Measurements from ENCODE around the gene CARD14. TPM values are rescaled to one million over a fixed set of nuclear protein-coding genes. Genes with fewer than 3 reads are reported as not detected.

The CARD14 gene
- total RNA-seq, 1 experiment from 2014 or later, result 2.3 TPM

DNA sequence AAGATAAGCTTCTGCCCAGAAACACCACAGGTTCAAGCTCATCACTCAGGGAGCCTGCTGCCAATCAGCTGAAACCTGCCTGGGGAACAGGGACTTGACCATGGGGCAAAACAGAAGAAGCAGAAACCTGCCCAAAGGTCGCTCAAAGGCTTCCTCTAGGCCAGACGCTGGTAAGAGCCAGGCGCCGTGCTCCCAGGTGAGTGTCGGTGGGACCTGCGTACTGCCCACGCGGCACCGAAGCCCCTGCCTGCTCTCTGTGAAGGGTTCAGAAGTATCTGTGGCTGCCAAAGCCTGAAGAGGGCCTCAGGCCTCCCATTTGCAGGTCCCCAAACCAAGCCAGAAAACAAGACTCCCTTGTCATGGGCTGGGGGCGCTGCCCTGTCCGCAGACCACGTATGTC lies 39.9 kb downstream of the CARD14 start:
- H3K9me2 ChIP-seq (replicated peaks; ENCODE audit: low read length), result no peaks in the 10 kb centered on the region
- no peaks in the 10 kb centered on the region for H3K79me2 ChIP-seq (ENCODE audit: low read length)
- H3K36me3 ChIP-seq (ENCODE audit: low read depth, low read length), result peaks cover 11% of the 10 kb centered on the region; the same call in 1 of the 2 replicates
- intact Hi-C loops (cut with micrococcal nuclease), result no loop called here
- no peaks in the 10 kb centered on the region for H3K27me3 ChIP-seq (ENCODE audit: low read length)
- DNase-seq, result no peak
- ChIA-PET CTCF (no interaction called here), POLR2A (ENCODE audit: unreplicated experiment) (interaction anchor here (0.7 kb wide), 1 partner anchor 8 kb away, joined by 34 read pairs; no protein-coding TSS in a partner anchor)
- no peak overlapping the region for H2AFZ ChIP-seq (ENCODE audit: low read length)
- BruUV-seq (replicated peaks), result no TSS peak
- no peak overlapping the region for H3K4me2 ChIP-seq (ENCODE audit: low read length)
- no peaks in the 10 kb centered on the region for H4K20me1 ChIP-seq (ENCODE audit: low read length)
- H3K4me3 ChIP-seq (ENCODE audit: low read length), result no peak overlapping the region
- no peak for ATAC-seq
- H3K9me3 ChIP-seq (ENCODE audit: low read length), result no peaks in the 10 kb centered on the region
- TF ChIP-seq EZH2phosphoT487 (IDR thresholded peaks at IDR 0.05; ENCODE audit: borderline replicate concordance, low read length), result no peak
- TF ChIP-seq EZH2 (IDR thresholded peaks at IDR 0.05; ENCODE audit: low read length, unreplicated experiment), result no peak
- TF ChIP-seq CTCF (conservative IDR thresholded peaks at IDR 0.05; ENCODE audit: low read depth, low read length), result no peak
- H3K4me1 ChIP-seq (ENCODE audit: insufficient read depth, low read length), result no peaks in the 10 kb centered on the region
- H3K9ac ChIP-seq (ENCODE audit: low read length), result no peak overlapping the region
- no peaks in the 10 kb centered on the region for H3F3A ChIP-seq (ENCODE audit: low read length, unreplicated experiment)
- no peak overlapping the region for H3K27ac ChIP-seq (ENCODE audit: low read length)

DNA sequence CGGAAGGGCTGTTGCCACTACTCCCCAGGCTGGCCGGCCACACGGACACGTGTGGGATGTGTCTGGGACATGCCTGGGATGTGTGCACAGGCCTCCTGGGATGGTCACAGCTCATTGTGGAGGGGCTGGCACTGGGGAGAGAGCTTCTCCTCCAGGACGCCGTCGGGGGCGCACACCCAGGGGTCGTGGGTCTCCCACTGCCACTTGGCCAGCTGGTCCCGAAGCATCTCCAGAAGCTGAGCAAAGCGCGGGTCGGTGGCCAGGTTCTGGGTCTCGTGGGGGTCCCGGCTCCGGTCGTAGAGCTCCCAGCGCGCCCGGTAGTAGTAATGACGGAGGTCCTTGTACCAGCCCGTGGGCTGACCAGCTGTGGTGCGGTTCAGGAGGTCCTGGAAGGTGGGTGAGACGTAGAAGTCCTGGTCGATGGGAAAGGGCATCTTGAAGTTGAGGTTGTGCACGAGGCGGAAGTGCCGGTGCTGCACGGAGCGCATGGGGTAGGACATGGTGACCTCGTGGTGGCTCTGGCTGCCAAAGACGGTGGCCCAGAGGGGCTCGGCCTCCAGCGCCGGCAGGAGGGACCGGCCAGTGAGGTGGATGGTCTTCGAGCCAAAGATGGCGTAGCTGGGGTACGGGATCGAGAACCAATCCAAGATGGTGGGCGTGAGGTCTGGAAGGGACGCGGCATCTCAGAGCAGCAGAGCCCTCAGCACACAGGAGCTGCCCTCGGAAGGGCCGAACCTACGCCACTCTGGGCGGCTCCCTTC lies 40.7 kb downstream of the CARD14 start:
- intact Hi-C loops (cut with micrococcal nuclease), result no loop called here
- ATAC-seq, result no peak
- Histone ChIP-seq H3K9me3 (ENCODE audit: low read length) (no peaks in the 10 kb centered on the region), H2AFZ (ENCODE audit: low read length) (no peak overlapping the region), H3K4me3 (ENCODE audit: low read length) (no peak overlapping the region), H3K9ac (ENCODE audit: low read length) (no peak overlapping the region), H3K4me1 (ENCODE audit: insufficient read depth, low read length) (no peaks in the 10 kb centered on the region), H3K36me3 (ENCODE audit: low read depth, low read length) (peaks cover 11% of the 10 kb centered on the region; the same call in 1 of the 2 replicates), H3K27me3 (ENCODE audit: low read length) (no peaks in the 10 kb centered on the region), H3K9me2 (replicated peaks; ENCODE audit: low read length) (no peaks in the 10 kb centered on the region), H3K4me2 (ENCODE audit: low read length) (no peak overlapping the region), H4K20me1 (ENCODE audit: low read length) (no peaks in the 10 kb centered on the region), H3F3A (ENCODE audit: low read length, unreplicated experiment) (no peaks in the 10 kb centered on the region), H3K27ac (ENCODE audit: low read length) (no peak overlapping the region), H3K79me2 (ENCODE audit: low read length) (no peaks in the 10 kb centered on the region)
- ChIA-PET CTCF (no interaction called here), POLR2A (ENCODE audit: unreplicated experiment) (interaction anchor here (0.5 kb wide), 1 partner anchor 119 kb away, joined by 3 read pairs; no protein-coding TSS in a partner anchor)
- TF ChIP-seq CTCF (conservative IDR thresholded peaks at IDR 0.05; ENCODE audit: low read depth, low read length) (no peak), EZH2phosphoT487 (IDR thresholded peaks at IDR 0.05; ENCODE audit: borderline replicate concordance, low read length) (no peak), EZH2 (IDR thresholded peaks at IDR 0.05; ENCODE audit: low read length, unreplicated experiment) (no peak)
- DNase-seq, result no peak
- no TSS peak for BruUV-seq (replicated peaks)

DNA sequence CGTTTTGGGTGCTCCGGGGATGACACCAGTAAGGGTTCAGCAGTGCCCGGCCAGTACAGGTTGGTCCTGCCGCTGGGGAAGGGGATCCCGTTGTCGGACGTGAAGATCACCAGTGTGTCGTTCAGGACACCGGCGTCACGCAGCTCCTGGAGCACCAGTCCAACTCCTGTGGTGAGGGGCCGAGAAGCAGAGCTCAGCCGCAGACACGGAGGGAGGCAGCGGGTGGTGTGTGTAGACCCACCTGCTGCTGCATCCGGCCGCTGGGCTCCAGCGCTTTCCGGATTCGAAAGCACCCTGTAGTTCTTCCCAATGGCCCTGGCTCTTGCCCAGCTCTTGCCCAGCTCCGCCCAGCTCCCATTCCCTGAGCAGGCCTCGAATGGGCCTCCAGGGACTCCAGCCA lies 42.3 kb downstream of the CARD14 start:
- Histone ChIP-seq H2AFZ (ENCODE audit: low read length) (no peak overlapping the region), H3K9ac (ENCODE audit: low read length) (no peak overlapping the region), H3F3A (ENCODE audit: low read length, unreplicated experiment) (no peaks in the 10 kb centered on the region), H3K27me3 (ENCODE audit: low read length) (no peaks in the 10 kb centered on the region), H3K36me3 (ENCODE audit: low read depth, low read length) (peaks cover 18% of the 10 kb centered on the region; the same call in 1 of the 2 replicates), H4K20me1 (ENCODE audit: low read length) (no peaks in the 10 kb centered on the region), H3K27ac (ENCODE audit: low read length) (no peak overlapping the region), H3K4me1 (ENCODE audit: insufficient read depth, low read length) (no peaks in the 10 kb centered on the region), H3K4me3 (ENCODE audit: low read length) (no peak overlapping the region), H3K9me3 (ENCODE audit: low read length) (no peaks in the 10 kb centered on the region), H3K4me2 (ENCODE audit: low read length) (no peak overlapping the region), H3K79me2 (ENCODE audit: low read length) (peaks cover under 1% of the 10 kb centered on the region; the same call in 1 of the 2 replicates), H3K9me2 (replicated peaks; ENCODE audit: low read length) (no peaks in the 10 kb centered on the region)
- ChIA-PET POLR2A (ENCODE audit: unreplicated experiment) (no interaction called here), CTCF (no interaction called here)
- no peak for ATAC-seq
- DNase-seq, result no peak
- TF ChIP-seq CTCF (conservative IDR thresholded peaks at IDR 0.05; ENCODE audit: low read depth, low read length), result no peak
- no peak for TF ChIP-seq EZH2 (IDR thresholded peaks at IDR 0.05; ENCODE audit: low read length, unreplicated experiment)
- no peak for TF ChIP-seq EZH2phosphoT487 (IDR thresholded peaks at IDR 0.05; ENCODE audit: borderline replicate concordance, low read length)
- no TSS peak for BruUV-seq (replicated peaks)
- intact Hi-C loops (cut with micrococcal nuclease), result no loop called here

Data from PC-3 (cell line).